ENCODE data around the gene NCCRP1. TPM values are rescaled to one million over a fixed set of nuclear protein-coding genes. Genes with fewer than 3 reads are reported as not detected.

The NCCRP1 gene
- total RNA-seq, 1 experiment from 2014 or later = not detected

DNA sequence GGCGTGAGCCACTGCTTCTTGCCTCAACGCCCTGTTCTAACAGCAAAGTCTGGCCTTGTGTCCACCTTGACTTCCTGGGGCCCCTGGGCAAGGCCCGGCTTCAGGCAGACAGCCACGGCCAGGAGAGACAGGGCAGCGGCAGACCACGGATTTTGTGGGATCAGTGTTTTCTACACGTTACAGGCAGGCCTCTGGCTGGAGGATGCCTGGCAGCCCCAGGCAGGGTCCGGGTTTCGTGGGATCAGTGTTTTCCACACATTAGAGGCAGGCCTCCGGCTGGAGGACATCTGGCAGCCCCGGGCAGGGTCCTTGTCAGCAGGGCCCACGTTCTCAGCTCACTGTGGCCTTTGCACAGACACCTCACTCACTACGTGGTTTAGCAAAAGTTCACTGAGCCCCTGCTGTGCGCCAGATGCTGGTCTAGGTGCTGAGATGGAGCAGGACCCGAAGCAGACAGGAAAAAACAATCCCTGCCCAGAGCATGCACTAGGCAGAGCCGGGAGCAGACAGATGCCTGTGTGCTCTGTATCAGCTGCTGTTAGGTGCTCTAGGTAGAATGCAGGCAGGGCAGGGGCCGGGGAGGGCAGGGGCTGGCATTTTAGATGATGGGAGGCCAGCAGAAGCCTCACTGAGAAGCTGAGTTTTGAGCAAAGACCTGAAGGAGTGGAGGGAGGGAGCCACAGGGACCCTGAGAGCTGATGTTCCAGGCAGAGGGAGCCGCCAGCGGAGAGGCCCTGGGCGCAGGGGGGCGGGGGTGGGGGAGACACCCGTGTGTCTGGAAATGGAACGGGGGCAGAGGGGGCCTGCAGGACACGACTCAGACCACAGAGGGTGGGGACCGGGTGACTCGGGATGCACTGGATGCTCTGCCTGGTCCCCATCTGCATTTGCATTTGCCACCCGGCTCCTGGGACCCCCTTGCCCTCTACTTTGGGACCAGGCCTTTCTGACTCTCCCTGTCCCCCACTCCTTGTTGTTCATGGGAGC lies 25.0 kb upstream of the NCCRP1 start:
- CTCF ChIA-PET = no interaction called here
- Mint-ChIP-seq H3K36me3 (ENCODE audit: insufficient read depth, unreplicated experiment) (peaks cover 21% of the 10 kb centered on the region), H3K4me3 (ENCODE audit: unreplicated experiment) (no peak overlapping the region), H3K27ac (ENCODE audit: low read depth, unreplicated experiment) (no peak overlapping the region), H3K9me3 (ENCODE audit: unreplicated experiment) (no peaks in the 10 kb centered on the region), H3K4me1 (ENCODE audit: insufficient read depth, unreplicated experiment) (peaks cover 5% of the 10 kb centered on the region), H3K27me3 (ENCODE audit: insufficient read depth, unreplicated experiment) (no peaks in the 10 kb centered on the region)
- intact Hi-C loops (cut with micrococcal nuclease) = no loop called here
- no peak for DNase-seq (ENCODE audit: unreplicated experiment)
- POLR2A ChIA-PET = no interaction called here
- BruUV-seq (replicated peaks) = no TSS peak
- TF ChIP-seq, protein P1, sequence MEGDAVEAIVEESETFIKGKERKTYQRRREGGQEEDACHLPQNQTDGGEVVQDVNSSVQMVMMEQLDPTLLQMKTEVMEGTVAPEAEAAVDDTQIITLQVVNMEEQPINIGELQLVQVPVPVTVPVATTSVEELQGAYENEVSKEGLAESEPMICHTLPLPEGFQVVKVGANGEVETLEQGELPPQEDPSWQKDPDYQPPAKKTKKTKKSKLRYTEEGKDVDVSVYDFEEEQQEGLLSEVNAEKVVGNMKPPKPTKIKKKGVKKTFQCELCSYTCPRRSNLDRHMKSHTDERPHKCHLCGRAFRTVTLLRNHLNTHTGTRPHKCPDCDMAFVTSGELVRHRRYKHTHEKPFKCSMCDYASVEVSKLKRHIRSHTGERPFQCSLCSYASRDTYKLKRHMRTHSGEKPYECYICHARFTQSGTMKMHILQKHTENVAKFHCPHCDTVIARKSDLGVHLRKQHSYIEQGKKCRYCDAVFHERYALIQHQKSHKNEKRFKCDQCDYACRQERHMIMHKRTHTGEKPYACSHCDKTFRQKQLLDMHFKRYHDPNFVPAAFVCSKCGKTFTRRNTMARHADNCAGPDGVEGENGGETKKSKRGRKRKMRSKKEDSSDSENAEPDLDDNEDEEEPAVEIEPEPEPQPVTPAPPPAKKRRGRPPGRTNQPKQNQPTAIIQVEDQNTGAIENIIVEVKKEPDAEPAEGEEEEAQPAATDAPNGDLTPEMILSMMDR (IDR thresholded peaks at IDR 0.05; ENCODE audit: unreplicated experiment) = no peak

DNA sequence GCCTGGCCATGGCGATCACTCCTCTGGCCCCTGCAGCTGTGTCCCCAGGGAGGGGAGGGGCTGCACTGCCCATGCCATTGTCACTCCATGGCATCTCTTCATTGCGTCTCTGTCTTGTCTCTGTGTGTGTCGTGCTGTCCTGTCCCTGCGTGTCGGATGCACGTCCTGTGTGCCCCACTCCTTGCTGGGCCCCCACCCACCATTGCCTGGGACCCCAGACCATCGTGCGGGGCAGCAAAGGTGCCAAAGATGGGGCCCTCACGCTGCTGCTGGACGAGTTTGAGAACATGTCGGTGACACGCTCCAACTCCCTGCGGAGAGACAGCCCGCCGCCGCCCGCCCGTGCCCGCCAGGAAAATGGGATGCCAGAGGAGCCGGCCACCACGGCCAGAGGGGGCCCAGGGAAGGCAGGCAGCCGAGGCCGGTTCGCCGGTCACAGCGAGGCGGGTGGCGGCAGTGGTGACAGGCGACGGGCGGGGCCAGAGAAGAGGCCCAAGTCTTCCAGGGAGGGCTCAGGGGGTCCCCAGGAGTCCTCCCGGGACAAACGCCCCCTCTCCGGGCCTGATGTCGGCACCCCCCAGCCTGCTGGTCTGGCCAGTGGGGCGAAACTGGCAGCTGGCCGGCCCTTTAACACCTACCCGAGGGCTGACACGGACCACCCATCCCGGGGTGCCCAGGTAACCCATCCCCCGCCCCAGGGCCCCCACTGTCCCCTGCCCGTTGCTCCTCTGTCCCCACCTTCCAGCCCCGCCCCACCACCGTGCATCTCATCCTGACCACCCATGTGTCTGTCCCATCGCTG lies 23.9 kb upstream of the NCCRP1 start:
- H3K9me3 Mint-ChIP-seq (ENCODE audit: unreplicated experiment) = no peaks in the 10 kb centered on the region
- CTCF ChIA-PET = interaction anchor here (0.6 kb wide), 1 partner anchor 1193 kb away, joined by 3 read pairs; no protein-coding TSS in a partner anchor
- H3K4me1 Mint-ChIP-seq (ENCODE audit: insufficient read depth, unreplicated experiment) = no peaks in the 10 kb centered on the region
- H3K36me3 Mint-ChIP-seq (ENCODE audit: insufficient read depth, unreplicated experiment) = peaks cover 29% of the 10 kb centered on the region
- H3K4me3 Mint-ChIP-seq (ENCODE audit: unreplicated experiment) = no peak overlapping the region
- H3K27ac Mint-ChIP-seq (ENCODE audit: low read depth, unreplicated experiment) = no peak overlapping the region
- BruUV-seq (replicated peaks) = no TSS peak
- TF ChIP-seq, protein P1 (IDR thresholded peaks at IDR 0.05; ENCODE audit: unreplicated experiment) = no peak
- no peaks in the 10 kb centered on the region for H3K27me3 Mint-ChIP-seq (ENCODE audit: insufficient read depth, unreplicated experiment)
- no peak for DNase-seq (ENCODE audit: unreplicated experiment)
- intact Hi-C loops (cut with micrococcal nuclease) = no loop called here
- POLR2A ChIA-PET = no interaction called here

DNA sequence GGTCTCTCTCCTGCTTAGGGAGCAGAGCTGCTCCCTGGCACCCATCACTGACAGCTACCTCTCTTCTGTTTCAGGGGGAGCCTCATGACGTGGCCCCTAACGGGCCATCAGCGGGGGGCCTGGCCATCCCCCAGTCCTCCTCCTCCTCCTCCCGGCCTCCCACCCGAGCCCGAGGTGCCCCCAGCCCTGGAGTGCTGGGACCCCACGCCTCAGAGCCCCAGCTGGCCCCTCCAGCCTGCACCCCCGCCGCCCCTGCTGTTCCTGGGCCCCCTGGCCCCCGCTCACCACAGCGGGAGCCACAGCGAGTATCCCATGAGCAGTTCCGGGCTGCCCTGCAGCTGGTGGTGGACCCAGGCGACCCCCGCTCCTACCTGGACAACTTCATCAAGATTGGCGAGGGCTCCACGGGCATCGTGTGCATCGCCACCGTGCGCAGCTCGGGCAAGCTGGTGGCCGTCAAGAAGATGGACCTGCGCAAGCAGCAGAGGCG lies 23.2 kb upstream of the NCCRP1 start:
- H3K4me3 Mint-ChIP-seq (ENCODE audit: unreplicated experiment) = no peak overlapping the region
- no peaks in the 10 kb centered on the region for H3K4me1 Mint-ChIP-seq (ENCODE audit: insufficient read depth, unreplicated experiment)
- BruUV-seq (replicated peaks) = no TSS peak
- ChIA-PET CTCF (interaction anchor here (0.5 to 0.6 kb wide), 2 partner anchors 28 to 1194 kb away, joined by 3 to 4 read pairs; no protein-coding TSS in a partner anchor), POLR2A (no interaction called here)
- no peaks in the 10 kb centered on the region for H3K27me3 Mint-ChIP-seq (ENCODE audit: insufficient read depth, unreplicated experiment)
- H3K9me3 Mint-ChIP-seq (ENCODE audit: unreplicated experiment) = no peaks in the 10 kb centered on the region
- intact Hi-C loops (cut with micrococcal nuclease) = no loop called here
- peaks cover 33% of the 10 kb centered on the region for H3K36me3 Mint-ChIP-seq (ENCODE audit: insufficient read depth, unreplicated experiment)
- TF ChIP-seq, protein P1 (IDR thresholded peaks at IDR 0.05; ENCODE audit: unreplicated experiment) = no peak
- DNase-seq (ENCODE audit: unreplicated experiment) = no peak
- H3K27ac Mint-ChIP-seq (ENCODE audit: low read depth, unreplicated experiment) = no peak overlapping the region

DNA sequence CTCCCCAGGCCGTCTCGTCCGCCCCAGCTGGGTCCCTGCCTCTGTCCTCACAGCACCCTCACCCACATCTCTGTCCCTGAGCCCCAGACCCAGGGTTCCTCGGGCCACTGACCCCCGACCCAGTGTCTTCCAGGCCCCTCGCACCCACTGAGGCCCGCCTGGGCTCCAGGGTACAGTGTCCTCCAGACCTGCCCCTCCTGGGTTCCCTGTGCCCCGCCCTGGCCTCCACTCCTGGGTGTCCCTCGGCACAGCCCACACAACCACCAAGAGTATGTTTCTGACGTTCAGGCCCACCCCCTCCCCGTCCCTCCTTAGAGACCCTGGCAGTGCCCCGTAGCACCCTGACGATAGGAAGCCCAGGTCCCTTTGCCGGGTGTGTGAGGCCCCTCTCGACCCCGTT lies 22.6 kb upstream of the NCCRP1 start:
- no peak overlapping the region for H3K4me3 Mint-ChIP-seq (ENCODE audit: unreplicated experiment)
- POLR2A ChIA-PET = no interaction called here
- TF ChIP-seq, protein P1 (IDR thresholded peaks at IDR 0.05; ENCODE audit: unreplicated experiment) = no peak
- no peak overlapping the region for H3K27ac Mint-ChIP-seq (ENCODE audit: low read depth, unreplicated experiment)
- peaks cover 32% of the 10 kb centered on the region for H3K36me3 Mint-ChIP-seq (ENCODE audit: insufficient read depth, unreplicated experiment)
- no peaks in the 10 kb centered on the region for H3K9me3 Mint-ChIP-seq (ENCODE audit: unreplicated experiment)
- DNase-seq (ENCODE audit: unreplicated experiment) = no peak
- intact Hi-C loops (cut with micrococcal nuclease) = no loop called here
- H3K27me3 Mint-ChIP-seq (ENCODE audit: insufficient read depth, unreplicated experiment) = no peaks in the 10 kb centered on the region
- no peaks in the 10 kb centered on the region for H3K4me1 Mint-ChIP-seq (ENCODE audit: insufficient read depth, unreplicated experiment)
- no TSS peak for BruUV-seq (replicated peaks)
- CTCF ChIA-PET = interaction anchor here (0.5 to 0.7 kb wide), 2 partner anchors 29 to 45 kb away, joined by 4 read pairs; no protein-coding TSS in a partner anchor
